ENCODE data around the gene KLHDC7A. TPM values are rescaled to one million over a fixed set of nuclear protein-coding genes. Genes with fewer than 3 reads are reported as not detected.

KLHDC7A gene
- total RNA-seq, 3 donors from 2014 or later, result 0.80 to 15.7 (median 0.98) TPM

DNA sequence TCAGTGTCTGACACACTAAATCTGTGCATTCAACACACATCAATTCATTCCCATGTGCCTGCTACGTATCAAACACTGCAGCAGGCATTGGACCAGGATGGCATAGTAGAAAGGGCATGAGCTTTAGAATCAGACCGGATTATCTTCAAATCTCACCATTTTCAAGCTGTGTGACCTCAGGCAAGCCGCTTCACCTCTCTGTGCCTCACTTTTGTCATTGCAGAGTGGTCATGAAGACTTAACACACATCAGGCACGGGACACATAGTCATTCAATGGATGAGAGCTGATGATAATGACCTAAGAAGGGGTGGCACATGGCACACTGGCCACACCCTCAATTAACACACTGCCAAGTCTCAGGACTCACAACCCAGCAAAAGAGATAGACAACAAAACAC is 46.8 kb downstream of the KLHDC7A start:
- H3K36me3 ChIP-seq, result no peaks in the 10 kb centered on the region
- TF ChIP-seq, protein P1, sequence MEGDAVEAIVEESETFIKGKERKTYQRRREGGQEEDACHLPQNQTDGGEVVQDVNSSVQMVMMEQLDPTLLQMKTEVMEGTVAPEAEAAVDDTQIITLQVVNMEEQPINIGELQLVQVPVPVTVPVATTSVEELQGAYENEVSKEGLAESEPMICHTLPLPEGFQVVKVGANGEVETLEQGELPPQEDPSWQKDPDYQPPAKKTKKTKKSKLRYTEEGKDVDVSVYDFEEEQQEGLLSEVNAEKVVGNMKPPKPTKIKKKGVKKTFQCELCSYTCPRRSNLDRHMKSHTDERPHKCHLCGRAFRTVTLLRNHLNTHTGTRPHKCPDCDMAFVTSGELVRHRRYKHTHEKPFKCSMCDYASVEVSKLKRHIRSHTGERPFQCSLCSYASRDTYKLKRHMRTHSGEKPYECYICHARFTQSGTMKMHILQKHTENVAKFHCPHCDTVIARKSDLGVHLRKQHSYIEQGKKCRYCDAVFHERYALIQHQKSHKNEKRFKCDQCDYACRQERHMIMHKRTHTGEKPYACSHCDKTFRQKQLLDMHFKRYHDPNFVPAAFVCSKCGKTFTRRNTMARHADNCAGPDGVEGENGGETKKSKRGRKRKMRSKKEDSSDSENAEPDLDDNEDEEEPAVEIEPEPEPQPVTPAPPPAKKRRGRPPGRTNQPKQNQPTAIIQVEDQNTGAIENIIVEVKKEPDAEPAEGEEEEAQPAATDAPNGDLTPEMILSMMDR (IDR thresholded peaks at IDR 0.05), result no peak
- TF ChIP-seq POLR2A (IDR thresholded peaks at IDR 0.05) (no peak), POLR2AphosphoS5 (IDR thresholded peaks at IDR 0.05) (no peak)
- no peaks in the 10 kb centered on the region for H3K4me1 ChIP-seq
- DNase-seq (ENCODE audit: low spot score in 2 of 2), result no peak
- H3K9me3 ChIP-seq, result no peaks in the 10 kb centered on the region
- peaks cover 0 to 9% of the 10 kb centered on the region in 2 donors for H3K27me3 ChIP-seq
- H3K27ac ChIP-seq, result no peak overlapping the region
- no peak overlapping the region for H3K4me3 ChIP-seq
- intact Hi-C loops (cut with DNase I; ENCODE audit: low total_unique reads), result loop anchor here (5.0 kb wide), 1 partner anchor 1915 kb away; no protein-coding TSS in a partner anchor

DNA sequence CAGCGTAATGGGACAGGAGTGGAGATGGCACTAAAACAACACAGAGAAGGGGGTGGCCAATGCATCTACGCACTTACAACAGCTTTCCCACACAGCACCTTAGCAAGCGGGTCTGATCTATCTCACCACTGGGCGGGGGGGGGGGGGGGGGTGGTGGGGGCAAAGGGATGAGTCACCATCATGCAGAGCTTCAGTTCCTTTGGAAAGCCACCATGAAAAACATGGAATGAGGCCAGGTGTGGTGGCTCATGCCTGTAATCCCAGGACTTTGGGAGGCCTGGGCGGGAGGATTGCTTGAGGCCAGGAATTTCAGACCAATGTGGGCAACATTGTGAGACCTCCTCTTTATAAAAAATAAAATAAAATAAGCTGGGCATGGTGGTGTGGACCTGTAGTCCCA is 47.2 kb downstream of the KLHDC7A start:
- H3K4me1 ChIP-seq, result no peaks in the 10 kb centered on the region
- H3K27me3 ChIP-seq, result peaks cover 0 to 9% of the 10 kb centered on the region in 2 donors
- H3K27ac ChIP-seq, result no peak overlapping the region
- no peaks in the 10 kb centered on the region for H3K36me3 ChIP-seq
- intact Hi-C loops (cut with DNase I; ENCODE audit: low total_unique reads), result loop anchor here (5.0 kb wide), 1 partner anchor 1914 kb away; no protein-coding TSS in a partner anchor
- TF ChIP-seq POLR2AphosphoS5 (IDR thresholded peaks at IDR 0.05) (no peak), POLR2A (IDR thresholded peaks at IDR 0.05) (no peak)
- TF ChIP-seq, protein P1 (IDR thresholded peaks at IDR 0.05), result no peak
- no peaks in the 10 kb centered on the region for H3K9me3 ChIP-seq
- no peak overlapping the region for H3K4me3 ChIP-seq
- no peak for DNase-seq (ENCODE audit: low spot score in 2 of 2)

DNA sequence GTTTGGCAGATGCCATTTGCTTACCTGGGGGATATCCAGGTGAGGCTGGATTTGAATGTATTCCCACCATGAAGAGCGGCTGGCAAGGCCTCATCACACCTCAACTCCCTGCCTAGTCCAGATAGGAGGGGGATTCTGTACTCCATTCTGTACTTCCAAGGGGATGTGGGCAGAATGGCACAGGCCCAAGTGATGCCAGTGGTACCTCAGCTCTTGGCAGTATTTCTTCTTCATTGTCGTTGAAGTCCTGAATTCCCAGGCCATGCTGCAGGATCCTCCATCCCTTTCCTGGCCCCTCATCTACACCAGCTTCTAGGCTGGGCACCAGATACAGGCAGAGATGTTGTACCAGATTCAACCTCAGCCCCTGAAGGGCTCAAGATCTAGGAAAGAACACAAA is 47.9 kb downstream of the KLHDC7A start:
- H3K36me3 ChIP-seq, result no peaks in the 10 kb centered on the region
- H3K9me3 ChIP-seq, result no peaks in the 10 kb centered on the region
- H3K27ac ChIP-seq, result no peak overlapping the region
- no peaks in the 10 kb centered on the region for H3K4me1 ChIP-seq
- H3K4me3 ChIP-seq, result no peak overlapping the region
- H3K27me3 ChIP-seq, result peaks cover 0 to 9% of the 10 kb centered on the region in 2 donors
- TF ChIP-seq POLR2A (IDR thresholded peaks at IDR 0.05) (no peak), POLR2AphosphoS5 (IDR thresholded peaks at IDR 0.05) (no peak)
- TF ChIP-seq, protein P1 (IDR thresholded peaks at IDR 0.05), result no peak
- intact Hi-C loops (cut with DNase I; ENCODE audit: low total_unique reads), result loop anchor here (5.0 kb wide), 1 partner anchor 1914 kb away; no protein-coding TSS in a partner anchor
- DNase-seq (ENCODE audit: low spot score in 2 of 2), result no peak

DNA sequence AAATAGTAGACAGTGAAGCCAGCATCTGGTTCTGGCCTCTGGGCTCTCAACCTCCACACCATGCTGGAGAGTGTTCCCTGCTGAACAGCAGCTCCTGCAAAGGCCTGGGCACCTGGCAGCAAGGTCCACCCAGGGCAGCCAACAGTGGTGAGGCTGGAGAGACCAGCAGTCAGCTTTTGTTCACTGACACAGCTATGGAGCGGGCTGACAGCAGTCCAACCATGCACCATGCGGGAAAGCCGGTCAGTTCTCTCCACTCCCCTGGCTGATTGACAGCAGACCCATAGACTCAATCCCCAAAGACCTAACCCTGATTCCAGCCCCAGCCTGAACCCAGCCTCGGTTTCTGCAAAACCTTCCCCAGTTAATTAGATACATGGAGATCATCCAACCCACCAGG is 49.0 kb downstream of the KLHDC7A start:
- intact Hi-C loops (cut with DNase I; ENCODE audit: low total_unique reads), result loop anchor here (5.0 kb wide), 1 partner anchor 1913 kb away; no protein-coding TSS in a partner anchor
- peaks cover 0 to 9% of the 10 kb centered on the region in 2 donors for H3K27me3 ChIP-seq
- no peak for DNase-seq (ENCODE audit: low spot score in 2 of 2)
- no peaks in the 10 kb centered on the region for H3K9me3 ChIP-seq
- no peaks in the 10 kb centered on the region for H3K36me3 ChIP-seq
- TF ChIP-seq POLR2A (IDR thresholded peaks at IDR 0.05) (no peak), POLR2AphosphoS5 (IDR thresholded peaks at IDR 0.05) (no peak)
- TF ChIP-seq, protein P1 (IDR thresholded peaks at IDR 0.05), result no peak
- no peak overlapping the region for H3K27ac ChIP-seq
- no peaks in the 10 kb centered on the region for H3K4me1 ChIP-seq
- no peak overlapping the region for H3K4me3 ChIP-seq

DNA sequence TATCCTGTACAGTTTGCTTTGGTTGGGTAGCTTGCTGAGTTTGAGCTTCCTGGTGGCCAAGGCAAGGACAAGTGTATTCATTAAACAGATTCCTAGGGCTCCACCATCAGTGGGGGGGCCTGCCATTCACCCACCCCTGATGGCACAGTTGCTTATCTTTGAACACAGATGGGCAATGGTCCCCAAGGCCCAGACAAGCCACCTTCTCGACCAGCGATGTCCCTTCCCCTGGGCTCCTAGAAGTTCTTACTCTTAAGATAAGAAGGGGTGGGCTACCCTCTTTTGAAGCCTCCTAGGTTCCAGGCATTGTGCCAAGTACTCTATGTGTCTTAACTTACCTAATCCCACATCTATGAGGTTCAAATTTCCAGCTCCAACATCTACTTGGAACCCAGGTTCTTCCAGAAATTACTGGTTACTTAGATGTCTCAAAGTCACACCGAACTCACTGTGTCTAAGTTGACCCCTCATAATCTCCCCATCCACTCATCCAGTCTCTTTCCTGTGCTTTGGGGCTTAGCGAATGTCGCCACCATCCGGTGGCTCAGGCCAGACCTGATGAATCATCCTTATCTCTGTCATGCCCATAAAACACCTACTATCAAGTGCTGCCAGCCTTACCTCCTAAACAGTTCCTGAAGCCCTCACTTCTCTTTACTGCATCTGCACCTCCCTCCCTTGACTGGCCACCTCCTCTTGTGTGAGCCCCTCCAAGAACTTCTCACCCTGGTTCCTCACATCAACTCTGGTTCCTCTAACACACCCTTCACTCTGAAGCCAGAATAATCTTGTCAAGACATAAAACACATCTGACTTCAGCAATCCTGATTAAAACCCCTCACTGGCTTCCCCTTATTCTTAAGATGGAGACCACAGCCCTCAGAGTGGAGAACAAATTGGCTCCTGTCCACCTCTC is 50.1 kb downstream of the KLHDC7A start:
- Histone ChIP-seq H3K9me3 (no peaks in the 10 kb centered on the region), H3K27ac (no peak overlapping the region), H3K4me1 (no peaks in the 10 kb centered on the region), H3K36me3 (no peaks in the 10 kb centered on the region), H3K4me3 (no peak overlapping the region), H3K27me3 (peaks cover 0 to 9% of the 10 kb centered on the region in 2 donors)
- TF ChIP-seq POLR2AphosphoS5 (IDR thresholded peaks at IDR 0.05), result no peak
- no peak for TF ChIP-seq POLR2A (IDR thresholded peaks at IDR 0.05)
- TF ChIP-seq, protein P1 (IDR thresholded peaks at IDR 0.05), result no peak
- intact Hi-C loops (cut with DNase I; ENCODE audit: low total_unique reads), result no loop called here
- DNase-seq (ENCODE audit: low spot score in 2 of 2), result no peak
